ENCODE data around the gene ROBO3. TPM values are rescaled to one million over a fixed set of nuclear protein-coding genes. Genes with fewer than 3 reads are reported as not detected.

ROBO3 gene
- total RNA-seq, 1 donor, result 18.1 TPM

DNA sequence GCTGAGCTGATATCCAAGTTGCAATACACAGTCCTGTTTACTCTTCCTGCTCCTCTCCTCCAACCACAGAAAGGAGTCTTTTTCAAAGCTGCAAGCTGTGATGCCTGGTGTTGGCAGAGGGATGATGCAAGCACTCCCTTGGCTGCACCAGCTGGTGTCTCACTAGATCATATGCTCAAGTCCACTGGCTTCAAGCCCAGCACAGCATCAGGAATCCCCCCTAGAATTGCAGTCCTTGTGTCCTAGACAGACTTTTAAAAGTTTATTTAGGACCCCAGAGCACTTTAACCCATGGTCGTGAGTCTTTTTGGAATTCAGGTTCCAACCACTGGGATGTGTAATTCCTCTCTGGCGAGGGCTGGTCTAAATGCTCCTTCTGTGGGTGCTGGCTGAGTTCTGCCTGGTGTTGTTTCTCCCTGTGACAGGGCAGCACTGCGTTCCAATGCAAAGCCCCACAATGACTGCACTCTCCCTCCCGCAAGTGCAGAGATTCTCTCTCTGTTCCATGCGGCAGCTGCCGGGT, 51.9 kb downstream of the ROBO3 start:
- Histone ChIP-seq H2AFZ (ENCODE audit: low read length) (no peak overlapping the region), H3K4me2 (ENCODE audit: insufficient read depth, low read length) (no peak overlapping the region), H3K36me3 (ENCODE audit: insufficient read depth, low read length) (no peaks in the 10 kb centered on the region), H4K20me1 (ENCODE audit: insufficient read depth, low read length) (no peaks in the 10 kb centered on the region), H3K79me2 (ENCODE audit: insufficient read depth, low read length) (no peaks in the 10 kb centered on the region), H3K4me3 (ENCODE audit: insufficient read depth, low read length) (no peak overlapping the region), H3K27ac (ENCODE audit: low read depth, low read length) (no peak overlapping the region), H3K4me1 (ENCODE audit: insufficient read depth, low read length) (peaks cover 5% of the 10 kb centered on the region), H3K27me3 (ENCODE audit: insufficient read depth, low read length) (no peaks in the 10 kb centered on the region), H3K9me3 (ENCODE audit: low read depth, low read length) (no peaks in the 10 kb centered on the region)
- TF ChIP-seq, protein P1, sequence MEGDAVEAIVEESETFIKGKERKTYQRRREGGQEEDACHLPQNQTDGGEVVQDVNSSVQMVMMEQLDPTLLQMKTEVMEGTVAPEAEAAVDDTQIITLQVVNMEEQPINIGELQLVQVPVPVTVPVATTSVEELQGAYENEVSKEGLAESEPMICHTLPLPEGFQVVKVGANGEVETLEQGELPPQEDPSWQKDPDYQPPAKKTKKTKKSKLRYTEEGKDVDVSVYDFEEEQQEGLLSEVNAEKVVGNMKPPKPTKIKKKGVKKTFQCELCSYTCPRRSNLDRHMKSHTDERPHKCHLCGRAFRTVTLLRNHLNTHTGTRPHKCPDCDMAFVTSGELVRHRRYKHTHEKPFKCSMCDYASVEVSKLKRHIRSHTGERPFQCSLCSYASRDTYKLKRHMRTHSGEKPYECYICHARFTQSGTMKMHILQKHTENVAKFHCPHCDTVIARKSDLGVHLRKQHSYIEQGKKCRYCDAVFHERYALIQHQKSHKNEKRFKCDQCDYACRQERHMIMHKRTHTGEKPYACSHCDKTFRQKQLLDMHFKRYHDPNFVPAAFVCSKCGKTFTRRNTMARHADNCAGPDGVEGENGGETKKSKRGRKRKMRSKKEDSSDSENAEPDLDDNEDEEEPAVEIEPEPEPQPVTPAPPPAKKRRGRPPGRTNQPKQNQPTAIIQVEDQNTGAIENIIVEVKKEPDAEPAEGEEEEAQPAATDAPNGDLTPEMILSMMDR (IDR thresholded peaks at IDR 0.05; ENCODE audit: extremely low read depth, low read depth, low read length), result no peak
- DNase-seq (ENCODE audit: insufficient read length, low spot score, missing footprints), result no peak

DNA sequence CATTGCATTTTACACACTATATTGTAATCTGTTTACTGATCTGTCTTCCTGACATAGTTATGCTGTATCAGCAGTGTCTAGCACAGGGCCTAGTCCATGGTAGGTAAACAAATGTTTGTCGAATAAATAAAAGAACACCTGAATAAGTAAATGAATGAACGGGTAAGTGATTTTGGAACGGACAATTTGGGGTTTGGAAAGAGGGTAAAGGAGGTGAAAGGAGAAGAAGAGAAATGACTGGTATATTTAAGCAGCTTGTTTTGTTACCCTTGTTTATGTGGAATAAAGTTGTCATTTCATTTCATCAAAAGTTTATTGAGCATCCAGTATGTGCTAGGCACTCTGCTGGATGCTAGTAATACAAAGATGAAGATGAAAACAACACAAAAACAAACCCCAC, 53.7 kb downstream of the ROBO3 start, which contains the start of gene HEPN1:
HEPN1 (plus strand) TSS at position 301 of the 400 bp plus-strand sequence.
- Histone ChIP-seq H3K27ac (ENCODE audit: low read depth, low read length) (no peak within 1 kb of the TSS), H3K27me3 (ENCODE audit: insufficient read depth, low read length) (no peaks in the 10 kb centered on the region), H3K79me2 (ENCODE audit: insufficient read depth, low read length) (no peaks in the 10 kb centered on the region), H3K4me1 (ENCODE audit: insufficient read depth, low read length) (peaks cover 5% of the 10 kb centered on the region), H3K36me3 (ENCODE audit: insufficient read depth, low read length) (no peaks in the 10 kb centered on the region), H4K20me1 (ENCODE audit: insufficient read depth, low read length) (no peaks in the 10 kb centered on the region), H3K4me2 (ENCODE audit: insufficient read depth, low read length) (no peak within 1 kb of the TSS), H3K9me3 (ENCODE audit: low read depth, low read length) (no peaks in the 10 kb centered on the region), H3K4me3 (ENCODE audit: insufficient read depth, low read length) (no peak within 1 kb of the TSS), H2AFZ (ENCODE audit: low read length) (no peak within 1 kb of the TSS)
- no peak for DNase-seq (ENCODE audit: insufficient read length, low spot score, missing footprints)
- TF ChIP-seq, protein P1 (IDR thresholded peaks at IDR 0.05; ENCODE audit: extremely low read depth, low read depth, low read length), result no peak

DNA sequence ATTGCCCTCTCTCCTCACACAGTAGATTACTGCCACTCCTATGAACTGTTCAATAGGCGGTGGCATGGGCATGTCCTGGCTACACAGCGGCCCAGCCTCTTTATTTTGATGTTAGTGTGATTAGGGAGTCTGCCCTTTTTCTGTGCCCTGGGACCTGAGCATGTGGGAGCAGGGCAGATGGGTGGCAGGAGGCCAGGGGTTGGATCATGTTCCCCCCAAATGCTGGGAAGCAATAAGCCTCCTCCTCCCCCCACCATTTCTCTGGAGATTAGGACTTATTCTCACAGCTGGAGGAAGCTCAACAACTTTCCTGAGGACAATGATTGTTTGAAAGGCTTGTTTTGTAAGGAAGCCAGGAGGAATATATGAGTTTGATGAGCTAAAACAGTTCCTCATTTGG, 54.7 kb downstream of the ROBO3 start:
- Histone ChIP-seq H3K4me1 (ENCODE audit: insufficient read depth, low read length) (peaks cover 5% of the 10 kb centered on the region), H3K79me2 (ENCODE audit: insufficient read depth, low read length) (no peaks in the 10 kb centered on the region), H3K4me3 (ENCODE audit: insufficient read depth, low read length) (no peak overlapping the region), H3K9me3 (ENCODE audit: low read depth, low read length) (no peaks in the 10 kb centered on the region), H3K4me2 (ENCODE audit: insufficient read depth, low read length) (no peak overlapping the region), H2AFZ (ENCODE audit: low read length) (no peak overlapping the region), H3K27me3 (ENCODE audit: insufficient read depth, low read length) (no peaks in the 10 kb centered on the region), H3K36me3 (ENCODE audit: insufficient read depth, low read length) (no peaks in the 10 kb centered on the region), H3K27ac (ENCODE audit: low read depth, low read length) (no peak overlapping the region), H4K20me1 (ENCODE audit: insufficient read depth, low read length) (no peaks in the 10 kb centered on the region)
- DNase-seq (ENCODE audit: insufficient read length, low spot score, missing footprints), result no peak
- TF ChIP-seq, protein P1 (IDR thresholded peaks at IDR 0.05; ENCODE audit: extremely low read depth, low read depth, low read length), result no peak

DNA sequence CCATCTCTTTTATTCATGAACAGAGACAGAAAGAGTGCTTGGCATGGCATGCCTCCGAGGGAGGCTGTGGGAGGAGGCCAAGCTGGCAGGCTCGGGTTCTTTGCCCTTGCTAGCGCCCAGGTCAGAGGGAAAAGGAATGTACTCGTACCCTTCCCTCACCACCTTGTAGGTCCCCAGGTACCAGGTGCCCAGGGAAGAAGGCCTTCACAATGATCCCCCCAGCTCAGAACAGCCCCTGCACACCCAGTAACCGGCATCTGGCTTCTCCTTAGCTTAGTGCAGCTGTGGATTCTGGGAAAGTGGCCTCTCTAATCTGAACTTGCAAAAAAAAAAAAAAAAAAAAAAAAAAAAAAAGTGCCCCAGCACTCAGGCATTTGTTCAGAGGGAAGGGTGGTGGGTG, 55.1 kb downstream of the ROBO3 start:
- peaks cover 5% of the 10 kb centered on the region for H3K4me1 ChIP-seq (ENCODE audit: insufficient read depth, low read length)
- H3K4me3 ChIP-seq (ENCODE audit: insufficient read depth, low read length), result peak overlapping the region; percentile 68
- TF ChIP-seq, protein P1 (IDR thresholded peaks at IDR 0.05; ENCODE audit: extremely low read depth, low read depth, low read length), result no peak
- H3K79me2 ChIP-seq (ENCODE audit: insufficient read depth, low read length), result no peaks in the 10 kb centered on the region
- H3K27me3 ChIP-seq (ENCODE audit: insufficient read depth, low read length), result no peaks in the 10 kb centered on the region
- peak overlapping the region; percentile 67 for H2AFZ ChIP-seq (ENCODE audit: low read length)
- no peaks in the 10 kb centered on the region for H3K36me3 ChIP-seq (ENCODE audit: insufficient read depth, low read length)
- DNase-seq (ENCODE audit: insufficient read length, low spot score, missing footprints), result no peak
- H3K27ac ChIP-seq (ENCODE audit: low read depth, low read length), result no peak overlapping the region
- peak overlapping the region; percentile 79 for H3K4me2 ChIP-seq (ENCODE audit: insufficient read depth, low read length)
- no peaks in the 10 kb centered on the region for H4K20me1 ChIP-seq (ENCODE audit: insufficient read depth, low read length)
- no peaks in the 10 kb centered on the region for H3K9me3 ChIP-seq (ENCODE audit: low read depth, low read length)
